ENCODE results near the gene DPF3. TPM values are rescaled to one million over a fixed set of nuclear protein-coding genes. Genes with fewer than 3 reads are reported as not detected.

The DPF3 gene
- total and polyA plus RNA-seq, 8 donors, result 1.4 to 3.6 (median 1.9) TPM

GRCh38 chr14:72747652-72748051 is 146.2 kb downstream of the DPF3 start:
- intact Hi-C loops (cut with DNase I), result no loop called here
- Histone ChIP-seq H3K4me3 (no peak overlapping the region), H3K36me3 (no peaks in the 10 kb centered on the region), H3K27me3 (no peaks in the 10 kb centered on the region), H3K27ac (no peak overlapping the region), H3K4me1 (no peaks in the 10 kb centered on the region), H3K9me3 (peaks cover 0 to 10% of the 10 kb centered on the region in 2 donors)
- TF ChIP-seq CTCF (IDR thresholded peaks at IDR 0.05), result no peak
- DNase-seq (no peak), ATAC-seq (no peak)

- Histone ChIP-seq H3K36me3 (no peaks in the 10 kb centered on the region), H3K4me1 (no peaks in the 10 kb centered on the region), H3K27ac (no peak overlapping the region), H3K4me3 (no peak overlapping the region), H3K9me3 (peaks cover 0 to 10% of the 10 kb centered on the region in 2 donors), H3K27me3 (no peaks in the 10 kb centered on the region)
- no peak for TF ChIP-seq CTCF (IDR thresholded peaks at IDR 0.05)
- no peak for DNase-seq
- no peak for ATAC-seq
- intact Hi-C loops (cut with DNase I), result no loop called here
Observed at GRCh38 chr14:72745991-72746980, 147.6 kb downstream of the DPF3 start.

GRCh38 chr14:72745546-72745945 is 148.4 kb downstream of the DPF3 start:
- Histone ChIP-seq H3K27ac (no peak overlapping the region), H3K9me3 (peaks cover 0 to 10% of the 10 kb centered on the region in 2 donors), H3K4me1 (no peaks in the 10 kb centered on the region), H3K27me3 (no peaks in the 10 kb centered on the region), H3K36me3 (no peaks in the 10 kb centered on the region), H3K4me3 (no peak overlapping the region)
- no peak for DNase-seq
- intact Hi-C loops (cut with DNase I), result no loop called here
- TF ChIP-seq CTCF (IDR thresholded peaks at IDR 0.05), result no peak
- no peak for ATAC-seq

GRCh38 chr14:72744416-72745120 is 149.3 kb downstream of the DPF3 start:
- Histone ChIP-seq H3K4me1 (no peaks in the 10 kb centered on the region), H3K9me3 (peaks cover 0 to 10% of the 10 kb centered on the region in 2 donors), H3K27me3 (no peaks in the 10 kb centered on the region), H3K4me3 (no peak overlapping the region), H3K27ac (no peak overlapping the region), H3K36me3 (no peaks in the 10 kb centered on the region)
- DNase-seq (no peak), ATAC-seq (no peak)
- TF ChIP-seq CTCF (IDR thresholded peaks at IDR 0.05), result no peak
- intact Hi-C loops (cut with DNase I), result no loop called here

DNA sequence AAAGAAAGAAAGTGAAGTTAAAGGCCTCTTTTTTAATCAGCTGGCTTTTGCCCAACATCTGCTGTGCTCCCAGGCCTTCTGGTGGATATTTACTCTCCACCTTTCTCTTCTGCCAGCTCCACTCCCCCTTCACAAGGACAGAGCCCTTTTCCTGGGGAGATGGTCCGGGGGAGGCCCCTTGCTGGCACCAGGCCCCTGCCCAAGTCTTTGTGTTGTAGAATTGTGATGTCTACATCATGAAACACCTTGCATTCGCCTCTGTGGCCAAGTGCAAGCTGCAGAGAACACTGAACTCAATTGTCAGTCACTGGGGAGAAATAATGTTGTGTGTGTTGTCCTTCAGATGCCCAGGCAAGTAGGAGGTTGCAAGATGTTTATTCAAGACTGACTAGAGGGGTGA is 150.3 kb downstream of the DPF3 start:
- TF ChIP-seq CTCF (IDR thresholded peaks at IDR 0.05), result no peak
- no peaks in the 10 kb centered on the region for H3K4me1 ChIP-seq
- no peak overlapping the region for H3K27ac ChIP-seq
- ATAC-seq, result no peak
- no peak overlapping the region for H3K4me3 ChIP-seq
- no peaks in the 10 kb centered on the region for H3K36me3 ChIP-seq
- intact Hi-C loops (cut with DNase I), result no loop called here
- no peak for DNase-seq
- H3K9me3 ChIP-seq, result peaks cover 0 to 8% of the 10 kb centered on the region in 2 donors
- no peaks in the 10 kb centered on the region for H3K27me3 ChIP-seq

All from left lung (tissue), 10 donors.